Measurements from ENCODE around the gene PCED1A. TPM values are rescaled to one million over a fixed set of nuclear protein-coding genes. Genes with fewer than 3 reads are reported as not detected.

The PCED1A gene
- total RNA-seq (2014; rRNA removed; shearing (Covaris generic)) = 15.6 and 38.5 TPM in 2 replicates

DNA sequence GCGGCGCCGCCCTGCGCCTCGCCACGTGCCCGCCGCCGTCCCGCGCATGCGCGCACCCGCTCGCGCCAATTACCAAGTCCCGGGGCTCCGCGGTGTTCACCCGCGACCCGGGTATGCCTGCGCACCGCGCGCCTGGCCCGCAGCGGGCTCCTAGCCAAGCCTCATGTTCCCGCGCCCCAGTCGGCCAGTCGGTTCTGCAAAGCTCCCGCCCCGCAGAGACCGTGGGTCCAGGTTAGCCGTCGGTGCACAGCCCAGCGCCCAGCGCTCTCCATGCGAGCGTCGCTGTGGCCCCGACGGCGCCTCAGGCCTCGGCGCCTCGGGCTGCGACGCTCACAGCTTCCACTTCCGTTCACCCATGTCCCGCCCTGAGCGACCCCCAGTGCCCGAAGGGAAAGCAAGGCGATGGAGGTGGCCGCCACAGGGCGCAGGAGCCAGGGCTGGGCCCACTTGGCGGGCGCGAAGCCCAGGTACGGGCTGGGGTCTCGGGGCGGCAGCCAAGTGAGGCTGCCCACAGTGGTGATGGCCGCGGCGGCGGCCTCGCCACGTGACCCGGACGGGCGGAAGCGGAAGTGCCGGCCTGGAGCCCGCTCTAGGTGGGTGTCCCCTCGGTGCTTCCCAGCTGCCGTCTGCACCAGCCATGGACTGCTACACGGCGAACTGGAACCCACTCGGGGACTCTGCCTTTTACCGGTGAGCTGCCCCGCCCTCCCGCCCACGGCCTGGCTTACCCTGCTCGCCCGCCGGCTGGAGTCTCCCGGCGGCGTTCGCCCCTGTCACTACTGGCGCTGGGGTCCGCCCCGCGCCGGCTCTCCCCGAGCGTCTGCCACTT, at the start of gene PCED1A, which contains the start of gene VPS16:
TSS of gene PCED1A (minus strand) at position 518 of the 829 bp plus-strand sequence. CDS start 743 bp downstream, outside the sequence.
TSS of gene VPS16 (plus strand) at position 608 of the 829 bp plus-strand sequence. CDS start at position 638, 30 bp downstream.
- peak; percentile 91 for DNase-seq (ENCODE audit: low read depth)

GRCh38 chr20:2889797-2890196, 49.3 kb upstream of the PCED1A start:
- DNase-seq (ENCODE audit: low read depth) = no peak

DNA sequence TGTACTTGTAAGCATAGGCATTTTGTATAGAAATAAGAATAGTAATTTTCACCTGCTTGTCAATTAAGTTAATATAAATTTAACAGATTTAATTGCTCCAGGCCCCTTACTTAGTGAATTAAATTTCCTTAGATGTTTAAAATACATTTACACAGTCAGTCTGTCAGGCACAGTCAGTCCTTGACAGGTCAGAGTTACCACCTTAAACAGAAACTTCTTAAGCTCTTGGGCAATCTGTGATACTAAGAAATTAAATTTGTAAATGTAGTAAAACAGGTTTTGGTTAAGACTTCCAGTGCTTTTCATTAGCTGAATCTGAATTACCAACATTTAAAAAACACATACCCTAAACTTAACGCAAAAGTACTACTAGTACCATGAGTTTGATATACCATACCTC, 48.8 kb upstream of the PCED1A start:
- DNase-seq (ENCODE audit: low read depth) = no peak

GRCh38 chr20:2888224-2888955, 47.9 kb upstream of the PCED1A start:
- DNase-seq (ENCODE audit: low read depth) = no peak

GRCh38 chr20:2887715-2888114, 47.3 kb upstream of the PCED1A start:
- DNase-seq (ENCODE audit: low read depth) = no peak

DNA sequence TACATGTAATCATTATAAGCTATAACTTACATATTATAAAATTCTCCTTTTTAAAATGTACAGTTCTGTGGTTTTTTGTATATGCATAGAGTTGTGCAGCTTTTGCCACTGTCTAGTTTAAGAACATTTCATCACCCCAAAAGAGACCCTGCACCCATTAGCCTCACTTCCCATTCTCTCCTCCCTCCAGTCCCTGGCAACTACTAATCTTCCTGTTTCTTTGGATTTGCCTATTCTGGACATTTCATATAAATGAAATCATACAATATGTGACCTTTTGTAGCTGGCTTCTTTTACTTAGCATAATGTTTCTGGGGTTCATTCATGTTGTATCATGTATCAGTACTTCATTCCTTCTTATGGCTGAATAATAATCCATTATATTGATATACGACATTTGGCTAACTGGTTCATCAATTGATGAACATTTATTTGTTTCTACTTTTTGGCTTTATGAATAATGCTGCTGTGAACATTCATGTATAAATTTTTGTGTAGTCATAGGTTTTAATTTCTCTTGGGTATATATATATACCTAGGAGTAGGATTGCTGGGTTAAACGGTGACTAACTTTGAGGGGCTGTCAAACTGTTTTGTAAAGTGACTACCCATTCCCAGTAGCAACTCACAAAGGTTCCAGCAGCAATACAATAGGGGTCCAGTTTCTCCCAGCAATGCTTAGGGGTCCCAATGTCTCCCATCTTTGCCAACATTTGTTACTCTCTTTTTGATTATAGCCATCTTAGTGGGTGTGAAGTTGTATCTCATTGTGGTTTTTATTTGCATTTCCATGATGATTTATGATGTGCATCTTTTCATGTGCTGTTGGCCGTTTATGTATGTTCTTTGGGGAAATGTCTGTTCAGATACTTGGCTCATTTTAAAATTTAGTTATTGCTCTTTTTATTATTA, 43.5 kb upstream of the PCED1A start:
- DNase-seq (ENCODE audit: low read depth) = no peak

DNA sequence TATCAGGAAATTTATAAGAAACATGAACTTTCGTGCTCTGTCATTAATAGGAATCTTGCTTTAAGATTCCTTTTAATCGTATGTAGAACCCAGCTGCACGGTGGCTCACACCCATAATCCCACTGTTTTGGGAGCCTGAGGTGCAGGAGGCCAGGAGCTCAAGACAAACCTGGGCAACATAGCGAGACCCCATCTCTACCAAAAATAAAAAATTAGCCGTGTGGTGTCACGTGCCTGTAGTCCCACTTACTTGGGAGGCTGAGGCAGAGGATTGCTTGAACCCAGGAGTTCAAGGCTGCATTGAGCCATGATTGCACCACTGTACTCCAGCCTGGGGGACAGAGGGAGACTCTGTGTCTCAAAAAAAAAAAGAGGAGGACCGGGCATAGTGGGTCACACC, 40.2 kb upstream of the PCED1A start:
- no peak for DNase-seq (ENCODE audit: low read depth)

DNA sequence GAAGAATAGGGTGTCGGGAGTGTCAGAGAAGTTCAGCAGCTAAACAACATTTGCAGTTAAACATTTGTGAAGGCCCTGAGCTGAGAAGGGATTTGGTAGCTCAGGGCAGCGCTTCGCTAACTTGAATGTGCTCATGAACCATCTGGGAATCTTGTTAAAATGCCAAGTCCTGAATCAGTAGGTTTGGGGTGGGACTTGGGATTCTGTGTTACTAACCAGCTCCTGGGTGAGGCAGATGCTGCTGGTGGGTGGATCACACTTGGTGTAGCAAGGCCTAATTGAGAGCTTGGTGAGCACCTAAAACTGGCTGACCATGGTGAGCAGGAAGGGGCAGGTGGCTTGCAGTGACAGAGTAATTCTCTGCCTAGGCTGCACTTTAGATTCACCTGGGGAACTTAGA, 38.7 kb upstream of the PCED1A start:
- peak; percentile 59 for DNase-seq (ENCODE audit: low read depth)

GRCh38 chr20:2878515-2878914, 38.1 kb upstream of the PCED1A start:
- DNase-seq (ENCODE audit: low read depth) = no peak

DNA sequence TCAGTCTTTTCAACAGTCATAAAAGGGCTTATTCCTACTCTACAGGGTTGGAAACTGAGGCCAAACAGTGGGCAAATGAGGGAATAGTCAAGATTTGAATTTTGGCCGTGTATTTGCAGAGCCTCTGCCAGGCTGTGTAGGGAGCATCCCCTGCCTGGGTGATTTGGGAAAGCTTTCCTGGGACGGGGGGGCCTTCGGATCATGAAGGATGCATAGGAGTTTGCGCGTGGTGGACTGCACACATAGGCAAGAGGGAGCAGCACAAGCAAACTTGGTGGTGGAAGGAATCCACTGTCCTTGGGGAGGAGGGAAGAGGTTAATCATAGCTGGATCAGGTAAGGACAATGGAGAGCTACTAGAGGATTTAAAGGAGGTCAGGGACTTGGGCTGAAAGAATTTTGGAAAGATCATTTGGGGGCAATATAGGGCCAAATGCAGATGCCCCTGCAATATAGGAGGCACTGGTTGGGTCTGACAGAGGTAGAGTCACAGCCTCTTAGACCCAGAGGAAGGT, 35.3 kb upstream of the PCED1A start:
- DNase-seq (ENCODE audit: low read depth) = no peak

DNA sequence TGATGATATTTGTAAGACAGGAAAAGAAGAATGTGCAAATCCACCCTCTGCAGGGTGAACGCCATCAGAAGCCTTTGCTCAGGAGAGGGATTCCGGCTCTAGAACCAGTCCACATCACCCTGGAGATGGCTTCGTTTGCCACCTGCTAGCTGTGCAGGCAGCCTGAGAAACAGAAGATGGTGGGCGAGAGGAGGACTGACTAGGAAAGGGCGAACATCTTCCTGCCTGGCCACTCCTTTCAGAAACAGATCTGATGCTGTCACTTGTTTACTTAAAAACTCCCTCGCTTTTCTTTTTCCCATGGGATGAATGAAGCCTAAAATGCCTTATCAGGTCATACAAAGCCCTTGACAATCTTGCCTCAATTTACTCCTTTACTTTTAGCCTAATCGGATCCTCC, 34.0 kb upstream of the PCED1A start:
- DNase-seq (ENCODE audit: low read depth) = no peak

- peak; percentile 60 for DNase-seq (ENCODE audit: low read depth)
Measured at GRCh38 chr20:2873747-2874041, 33.2 kb upstream of the PCED1A start.

DNA sequence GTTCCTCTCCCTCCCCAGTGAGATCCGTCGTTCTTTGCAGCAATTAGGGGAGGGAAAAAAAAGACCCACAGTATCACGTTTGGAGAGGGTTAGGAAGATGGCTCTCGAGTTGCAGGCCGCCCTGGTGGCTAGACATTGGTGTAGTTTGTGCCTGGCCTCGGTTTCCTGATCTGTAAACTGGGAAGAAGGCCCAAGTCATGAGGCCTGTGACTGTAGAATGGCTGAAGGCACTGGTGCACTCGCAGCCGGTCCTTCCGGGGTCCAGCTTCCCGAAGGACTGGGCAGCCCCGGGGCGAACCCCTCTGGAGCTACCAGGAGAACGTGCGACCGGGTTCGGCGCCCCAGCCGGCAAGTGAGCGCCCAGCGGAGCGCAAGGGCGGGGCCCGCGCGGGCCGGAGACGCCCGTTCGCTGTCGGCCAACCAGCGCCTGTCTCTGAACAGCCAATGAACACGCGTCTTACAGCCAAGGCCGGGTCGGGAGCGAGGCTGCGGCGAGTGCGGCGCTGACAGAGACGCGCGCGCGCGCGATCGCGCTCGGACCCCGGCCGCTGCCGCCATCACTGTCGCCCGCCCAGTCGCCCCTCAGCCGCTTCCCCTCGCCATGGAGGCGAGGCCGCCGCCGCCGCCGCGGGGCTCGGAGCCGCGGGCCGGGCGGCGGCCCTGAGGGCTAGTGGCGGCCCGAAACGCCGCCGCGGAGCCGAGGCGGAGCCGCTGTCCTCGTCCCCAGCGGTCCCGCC, 32.7 kb upstream of the PCED1A start, which contains the start of gene PTPRA:
TSS of gene PTPRA (plus strand) at position 472 of the 737 bp plus-strand sequence. CDS start 90,797 bp downstream, outside the sequence.
- peak; percentile 93 for DNase-seq (ENCODE audit: low read depth)

GRCh38 chr20:2872459-2873009, 32.1 kb upstream of the PCED1A start:
- DNase-seq (ENCODE audit: low read depth) = peak; percentile 74

DNA sequence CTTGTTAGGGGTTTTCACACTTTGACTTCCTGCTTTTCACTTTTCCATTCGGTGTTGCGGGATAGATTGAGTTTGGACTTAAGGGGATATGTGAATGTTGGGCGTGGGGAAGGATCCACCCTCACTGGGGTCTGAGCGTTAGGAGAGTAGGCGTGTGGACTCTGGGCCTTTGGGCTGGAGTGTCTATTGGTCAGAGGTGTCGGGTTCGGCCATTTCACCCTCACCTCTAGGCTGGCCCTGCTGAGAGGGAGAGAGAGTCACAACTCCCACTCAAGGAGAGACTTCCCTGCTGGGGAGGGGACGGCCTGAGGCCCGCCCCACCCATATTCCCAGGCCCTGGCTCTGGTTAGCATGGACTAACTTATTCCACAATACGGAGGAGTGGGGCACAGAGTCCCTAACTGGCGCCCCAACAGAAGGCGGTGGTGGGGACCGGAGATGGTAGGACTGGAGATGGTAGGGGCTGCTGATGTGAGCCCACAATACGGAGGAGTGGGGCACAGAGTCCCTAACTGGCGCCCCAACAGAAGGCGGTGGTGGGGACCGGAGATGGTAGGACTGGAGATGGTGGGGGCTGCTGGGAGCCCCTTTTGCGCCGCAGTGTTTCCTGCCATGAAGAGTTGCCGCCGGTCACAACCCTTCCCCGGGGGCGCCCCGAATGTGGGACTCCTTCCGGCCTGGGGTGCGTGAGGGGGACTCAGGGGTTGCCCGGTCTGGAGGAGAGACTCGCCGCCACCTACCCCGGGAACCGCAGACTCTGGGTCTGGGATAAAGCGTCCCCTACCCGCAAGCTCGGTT, 31.4 kb upstream of the PCED1A start:
- no peak for DNase-seq (ENCODE audit: low read depth)

DNA sequence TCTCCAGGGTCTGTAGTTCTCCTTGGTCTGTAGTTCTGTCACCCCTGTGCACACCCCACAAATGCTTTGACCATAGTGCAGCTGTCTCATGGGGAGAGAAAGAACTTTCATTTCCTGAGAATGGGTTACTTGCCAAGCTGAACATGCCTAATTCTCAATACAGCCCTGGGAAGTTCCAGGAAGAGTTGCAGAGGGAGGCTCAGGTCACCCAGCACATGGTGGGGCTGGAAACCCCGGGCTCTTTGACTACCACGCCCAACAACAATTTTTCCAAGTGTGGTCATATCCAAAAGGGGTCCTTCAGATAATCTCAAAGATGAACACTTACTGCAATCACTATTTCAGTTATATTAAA, 30.6 kb upstream of the PCED1A start:
- DNase-seq (ENCODE audit: low read depth) = peak; percentile 19

DNA sequence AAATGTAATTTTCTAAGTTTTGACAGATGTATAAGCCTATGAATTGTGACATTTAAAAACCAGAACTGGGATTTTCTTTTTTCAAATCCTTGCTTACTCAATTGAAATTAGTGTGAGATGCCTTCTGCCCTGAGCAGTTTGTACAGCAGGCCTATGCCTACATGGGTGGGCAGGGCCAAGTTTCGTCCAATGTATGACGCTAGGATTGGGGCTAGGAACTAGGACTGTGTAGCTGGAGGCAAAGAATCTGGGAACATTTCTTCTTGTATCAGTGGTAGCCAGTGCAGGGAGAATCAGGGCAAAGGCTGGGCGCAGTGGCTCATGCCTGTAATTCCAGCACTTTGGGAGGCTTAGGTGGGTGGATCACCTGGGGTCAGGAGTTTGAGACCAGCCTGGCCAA, 28.9 kb upstream of the PCED1A start:
- no peak for DNase-seq (ENCODE audit: low read depth)

DNA sequence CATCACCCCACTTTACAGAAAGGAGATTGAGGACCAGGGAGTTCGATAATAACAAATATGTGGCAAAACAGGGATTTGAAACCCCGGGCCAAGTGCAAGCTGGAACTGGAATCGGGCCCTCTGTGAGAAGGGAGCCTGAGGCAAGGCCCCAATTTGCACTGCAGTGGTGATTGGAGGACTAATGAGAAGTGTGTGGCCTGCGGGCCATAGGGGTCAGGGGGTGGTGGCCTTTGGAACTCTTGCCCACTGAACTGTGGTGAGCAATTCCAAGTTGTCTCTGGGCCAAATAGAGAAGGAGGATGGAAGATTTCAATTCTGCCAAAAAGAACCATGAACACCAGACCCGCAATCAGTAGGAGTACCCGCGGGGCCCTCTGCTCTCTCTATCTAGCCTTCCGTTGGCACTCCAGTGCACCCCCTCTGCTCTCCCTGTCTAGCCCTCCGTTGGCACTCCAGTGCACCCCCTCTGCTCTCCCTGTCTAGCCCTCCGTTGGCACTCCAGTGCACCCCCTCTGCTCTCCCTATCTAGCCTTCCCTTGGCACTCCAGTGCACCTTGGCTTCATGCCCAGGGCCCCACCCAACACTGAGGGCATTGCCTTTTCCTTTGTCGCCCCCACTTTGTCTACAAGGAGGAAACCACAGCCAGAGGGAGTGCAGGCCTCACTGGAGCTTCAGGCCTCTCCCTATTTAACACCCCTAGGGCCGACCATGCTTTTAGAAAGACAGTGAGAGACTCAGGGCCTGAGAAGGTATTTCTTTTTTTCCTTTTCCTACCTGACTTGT, 26.8 kb upstream of the PCED1A start:
- DNase-seq (ENCODE audit: low read depth) = no peak

- no peak for DNase-seq (ENCODE audit: low read depth)
Measured at GRCh38 chr20:2866236-2866635, 25.8 kb upstream of the PCED1A start.

Data from M059J (cell line).